Measurements from ENCODE around the gene ILRUN. TPM values are rescaled to one million over a fixed set of nuclear protein-coding genes. Genes with fewer than 3 reads are reported as not detected.
A peak's percentile ranks its signal among the peaks of the same experiment; 100 is the strongest.
"Not testable (repeated sequence)": the region's sequence is repeated elsewhere in the genome, so short reads cannot be mapped to it uniquely, and the experiment has no call there.

ILRUN gene
- total RNA-seq, 1 experiment from 2014 or later: 62.8 TPM

DNA sequence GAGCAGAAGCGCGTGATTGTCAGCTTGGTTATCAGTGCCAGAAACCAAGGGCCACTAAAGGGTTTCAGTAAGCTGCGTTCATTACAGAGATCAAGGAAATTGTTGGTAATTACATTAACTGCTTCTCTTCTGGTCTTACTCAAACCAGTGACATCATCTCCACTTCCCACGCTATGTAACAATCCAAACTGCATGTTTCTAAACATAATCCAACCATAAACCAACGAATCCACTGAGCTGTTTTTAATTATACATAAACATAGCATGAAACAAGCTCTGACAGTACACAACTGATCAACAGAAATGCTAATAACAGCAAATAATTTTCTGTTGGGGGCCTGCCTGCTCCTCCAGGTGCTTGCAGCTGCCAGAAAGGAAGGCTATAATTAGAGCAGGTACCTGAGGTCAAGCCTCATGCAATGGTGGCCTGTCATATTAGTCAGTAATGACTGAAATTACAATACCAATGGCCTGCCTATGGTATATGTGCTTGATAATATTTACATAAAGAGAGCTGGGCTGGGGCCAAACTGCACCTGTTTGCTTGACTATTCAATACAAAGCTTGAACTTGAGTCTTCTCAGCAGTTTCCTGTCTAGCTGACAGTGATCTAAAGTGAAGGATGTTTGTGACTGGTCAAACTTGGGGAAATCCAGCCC is 40.1 kb downstream of the ILRUN start:
- Histone ChIP-seq H3K9me3 (ENCODE audit: control insufficient read depth, insufficient read depth, low read depth, low read length) (no peaks in the 10 kb centered on the region), H3K36me3 (ENCODE audit: control insufficient read depth, insufficient read depth, low read length) (no peaks in the 10 kb centered on the region), H3K4me1 (ENCODE audit: control insufficient read depth, insufficient read depth, low read length) (peaks cover 30% of the 10 kb centered on the region), H3K27me3 (ENCODE audit: control insufficient read depth, insufficient read depth, low read length) (no peaks in the 10 kb centered on the region), H3K27ac (ENCODE audit: low read length) (peak overlapping the region; percentile 93), H3K4me3 (ENCODE audit: low read depth in 2 of 2, low read length in 2 of 2) (peak overlapping the region; percentile 29 to 61; a peak in 3 of 4 replicates)
- BruUV-seq (replicated peaks): no TSS peak
- in situ Hi-C loops (cut with HindIII; ENCODE audit: low pct_unique_long_range_greater_than_20kb, low sequenced_read_pairs) (no loop called here), intact Hi-C loops (cut with micrococcal nuclease; ENCODE audit: unreplicated experiment) (no loop called here)
- ATAC-seq: peak; percentile 37; the same call in 1 of the 2 replicates
- POLR2A ChIA-PET: no interaction called here
- CTCF ChIA-PET: no interaction called here
- TF ChIP-seq, protein P1, sequence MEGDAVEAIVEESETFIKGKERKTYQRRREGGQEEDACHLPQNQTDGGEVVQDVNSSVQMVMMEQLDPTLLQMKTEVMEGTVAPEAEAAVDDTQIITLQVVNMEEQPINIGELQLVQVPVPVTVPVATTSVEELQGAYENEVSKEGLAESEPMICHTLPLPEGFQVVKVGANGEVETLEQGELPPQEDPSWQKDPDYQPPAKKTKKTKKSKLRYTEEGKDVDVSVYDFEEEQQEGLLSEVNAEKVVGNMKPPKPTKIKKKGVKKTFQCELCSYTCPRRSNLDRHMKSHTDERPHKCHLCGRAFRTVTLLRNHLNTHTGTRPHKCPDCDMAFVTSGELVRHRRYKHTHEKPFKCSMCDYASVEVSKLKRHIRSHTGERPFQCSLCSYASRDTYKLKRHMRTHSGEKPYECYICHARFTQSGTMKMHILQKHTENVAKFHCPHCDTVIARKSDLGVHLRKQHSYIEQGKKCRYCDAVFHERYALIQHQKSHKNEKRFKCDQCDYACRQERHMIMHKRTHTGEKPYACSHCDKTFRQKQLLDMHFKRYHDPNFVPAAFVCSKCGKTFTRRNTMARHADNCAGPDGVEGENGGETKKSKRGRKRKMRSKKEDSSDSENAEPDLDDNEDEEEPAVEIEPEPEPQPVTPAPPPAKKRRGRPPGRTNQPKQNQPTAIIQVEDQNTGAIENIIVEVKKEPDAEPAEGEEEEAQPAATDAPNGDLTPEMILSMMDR (IDR thresholded peaks at IDR 0.05): no peak
- TF ChIP-seq SIN3A (IDR thresholded peaks at IDR 0.05; ENCODE audit: borderline replicate concordance, insufficient read depth, low read depth, low read length): no peak
- TF ChIP-seq TCF7L2 (IDR thresholded peaks at IDR 0.05; ENCODE audit: low read depth, low read length): no peak
- TF ChIP-seq, protein P2, sequence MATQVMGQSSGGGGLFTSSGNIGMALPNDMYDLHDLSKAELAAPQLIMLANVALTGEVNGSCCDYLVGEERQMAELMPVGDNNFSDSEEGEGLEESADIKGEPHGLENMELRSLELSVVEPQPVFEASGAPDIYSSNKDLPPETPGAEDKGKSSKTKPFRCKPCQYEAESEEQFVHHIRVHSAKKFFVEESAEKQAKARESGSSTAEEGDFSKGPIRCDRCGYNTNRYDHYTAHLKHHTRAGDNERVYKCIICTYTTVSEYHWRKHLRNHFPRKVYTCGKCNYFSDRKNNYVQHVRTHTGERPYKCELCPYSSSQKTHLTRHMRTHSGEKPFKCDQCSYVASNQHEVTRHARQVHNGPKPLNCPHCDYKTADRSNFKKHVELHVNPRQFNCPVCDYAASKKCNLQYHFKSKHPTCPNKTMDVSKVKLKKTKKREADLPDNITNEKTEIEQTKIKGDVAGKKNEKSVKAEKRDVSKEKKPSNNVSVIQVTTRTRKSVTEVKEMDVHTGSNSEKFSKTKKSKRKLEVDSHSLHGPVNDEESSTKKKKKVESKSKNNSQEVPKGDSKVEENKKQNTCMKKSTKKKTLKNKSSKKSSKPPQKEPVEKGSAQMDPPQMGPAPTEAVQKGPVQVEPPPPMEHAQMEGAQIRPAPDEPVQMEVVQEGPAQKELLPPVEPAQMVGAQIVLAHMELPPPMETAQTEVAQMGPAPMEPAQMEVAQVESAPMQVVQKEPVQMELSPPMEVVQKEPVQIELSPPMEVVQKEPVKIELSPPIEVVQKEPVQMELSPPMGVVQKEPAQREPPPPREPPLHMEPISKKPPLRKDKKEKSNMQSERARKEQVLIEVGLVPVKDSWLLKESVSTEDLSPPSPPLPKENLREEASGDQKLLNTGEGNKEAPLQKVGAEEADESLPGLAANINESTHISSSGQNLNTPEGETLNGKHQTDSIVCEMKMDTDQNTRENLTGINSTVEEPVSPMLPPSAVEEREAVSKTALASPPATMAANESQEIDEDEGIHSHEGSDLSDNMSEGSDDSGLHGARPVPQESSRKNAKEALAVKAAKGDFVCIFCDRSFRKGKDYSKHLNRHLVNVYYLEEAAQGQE (IDR thresholded peaks at IDR 0.05; ENCODE audit: insufficient read depth in 1 of 2, low read depth in 2 of 2, low read length in 1 of 2): no peak
- TF ChIP-seq POLR2AphosphoS5 (IDR thresholded peaks at IDR 0.05; ENCODE audit: low read depth, low read length): no peak
- no peak for DNase-seq (ENCODE audit: low read depth, low spot score)

- in situ Hi-C loops (cut with HindIII; ENCODE audit: low pct_unique_long_range_greater_than_20kb, low sequenced_read_pairs); BruUV-seq (replicated peaks); ATAC-seq; DNase-seq (ENCODE audit: low read depth, low spot score); H3K4me3 ChIP-seq (ENCODE audit: low read depth in 2 of 2, low read length in 2 of 2); H3K27me3 ChIP-seq (ENCODE audit: control insufficient read depth, insufficient read depth, low read length); H3K9me3 ChIP-seq (ENCODE audit: control insufficient read depth, insufficient read depth, low read depth, low read length); POLR2A ChIA-PET; intact Hi-C loops (cut with micrococcal nuclease; ENCODE audit: unreplicated experiment); H3K36me3 ChIP-seq (ENCODE audit: control insufficient read depth, insufficient read depth, low read length); CTCF ChIA-PET: not testable (repeated sequence)
- Histone ChIP-seq H3K27ac (ENCODE audit: low read length) (peak overlapping the region; percentile 93), H3K4me1 (ENCODE audit: control insufficient read depth, insufficient read depth, low read length) (peaks cover 30% of the 10 kb centered on the region)
Measured at GRCh38 chr6:34655876-34656377, 40.6 kb downstream of the ILRUN start.

- no peak for TF ChIP-seq TCF7L2 (IDR thresholded peaks at IDR 0.05; ENCODE audit: low read depth, low read length)
- no peak for TF ChIP-seq POLR2AphosphoS5 (IDR thresholded peaks at IDR 0.05; ENCODE audit: low read depth, low read length)
- TF ChIP-seq, protein P2 (IDR thresholded peaks at IDR 0.05; ENCODE audit: insufficient read depth in 1 of 2, low read depth in 2 of 2, low read length in 1 of 2): no peak
- TF ChIP-seq, protein P1 (IDR thresholded peaks at IDR 0.05): no peak
- no peak for TF ChIP-seq SIN3A (IDR thresholded peaks at IDR 0.05; ENCODE audit: borderline replicate concordance, insufficient read depth, low read depth, low read length)
- BruUV-seq (replicated peaks): no TSS peak
- no peak overlapping the region for H3K4me3 ChIP-seq (ENCODE audit: low read depth in 2 of 2, low read length in 2 of 2)
- H3K4me1 ChIP-seq (ENCODE audit: control insufficient read depth, insufficient read depth, low read length): peaks cover 29% of the 10 kb centered on the region
- no peak overlapping the region for H3K27ac ChIP-seq (ENCODE audit: low read length)
- CTCF ChIA-PET: no interaction called here
- in situ Hi-C loops (cut with HindIII; ENCODE audit: low pct_unique_long_range_greater_than_20kb, low sequenced_read_pairs) (no loop called here), intact Hi-C loops (cut with micrococcal nuclease; ENCODE audit: unreplicated experiment) (no loop called here)
- H3K27me3 ChIP-seq (ENCODE audit: control insufficient read depth, insufficient read depth, low read length): no peaks in the 10 kb centered on the region
- H3K36me3 ChIP-seq (ENCODE audit: control insufficient read depth, insufficient read depth, low read length): no peaks in the 10 kb centered on the region
- POLR2A ChIA-PET: no interaction called here
- no peaks in the 10 kb centered on the region for H3K9me3 ChIP-seq (ENCODE audit: control insufficient read depth, insufficient read depth, low read depth, low read length)
- DNase-seq (ENCODE audit: low read depth, low spot score): no peak
- no peak for ATAC-seq
Measured at GRCh38 chr6:34654061-34654710, 42.4 kb downstream of the ILRUN start.

All from Panc1 (cell line).